ENCODE results near the gene ANKS1B. TPM values are rescaled to one million over a fixed set of nuclear protein-coding genes. Genes with fewer than 3 reads are reported as not detected.

ANKS1B gene
- total and polyA plus RNA-seq, 7 donors = 1.0 to 57.3 (median 30.1) TPM; not detected in 1

GRCh38 chr12:99695050-99695449 is 289.7 kb downstream of the ANKS1B start:
- no peak for DNase-seq
- TF ChIP-seq POLR2A (IDR thresholded peaks at IDR 0.05) (no peak), EP300 (IDR thresholded peaks at IDR 0.05) (no peak), POLR2AphosphoS5 (IDR thresholded peaks at IDR 0.05) (no peak), CTCF (IDR thresholded peaks at IDR 0.05) (no peak)
- H3K4me3 ChIP-seq = no peak overlapping the region
- intact Hi-C loops (cut with DNase I) = no loop called here
- no peaks in the 10 kb centered on the region for H3K9me3 ChIP-seq
- no peak overlapping the region for H3K27ac ChIP-seq
- no peaks in the 10 kb centered on the region for H3K4me1 ChIP-seq
- WGBS, 2 donors = 36 to 70% methylated on average over 2 of the region's 2 CpGs
- H3K36me3 ChIP-seq = no peaks in the 10 kb centered on the region
- H3K27me3 ChIP-seq = no peaks in the 10 kb centered on the region

GRCh38 chr12:99686142-99686541 is 298.6 kb downstream of the ANKS1B start:
- H3K4me3 ChIP-seq = no peak overlapping the region
- no peaks in the 10 kb centered on the region for H3K4me1 ChIP-seq
- WGBS, 2 donors = 68 to 93% methylated on average over 1 of the region's 1 CpG
- H3K9me3 ChIP-seq = no peaks in the 10 kb centered on the region
- H3K27ac ChIP-seq = no peak overlapping the region
- DNase-seq = no peak
- no peaks in the 10 kb centered on the region for H3K36me3 ChIP-seq
- no peak for TF ChIP-seq POLR2A (IDR thresholded peaks at IDR 0.05)
- TF ChIP-seq POLR2AphosphoS5 (IDR thresholded peaks at IDR 0.05) = no peak
- no peak for TF ChIP-seq CTCF (IDR thresholded peaks at IDR 0.05)
- no peak for TF ChIP-seq EP300 (IDR thresholded peaks at IDR 0.05)
- intact Hi-C loops (cut with DNase I) = no loop called here
- no peaks in the 10 kb centered on the region for H3K27me3 ChIP-seq

- TF ChIP-seq EP300 (IDR thresholded peaks at IDR 0.05) = no peak
- TF ChIP-seq POLR2AphosphoS5 (IDR thresholded peaks at IDR 0.05) = no peak
- no peak for TF ChIP-seq POLR2A (IDR thresholded peaks at IDR 0.05)
- no peak for TF ChIP-seq CTCF (IDR thresholded peaks at IDR 0.05)
- no peak for DNase-seq
- intact Hi-C loops (cut with DNase I) = no loop called here
- Histone ChIP-seq H3K27ac (no peak overlapping the region), H3K9me3 (no peaks in the 10 kb centered on the region), H3K36me3 (no peaks in the 10 kb centered on the region), H3K4me3 (no peak overlapping the region), H3K27me3 (no peaks in the 10 kb centered on the region), H3K4me1 (no peaks in the 10 kb centered on the region)
- WGBS, 2 donors = 60 to 70% methylated on average over 4 of the region's 4 CpGs
Observed at GRCh38 chr12:99680276-99680675, 304.5 kb downstream of the ANKS1B start.

GRCh38 chr12:99670635-99671034 is 314.1 kb downstream of the ANKS1B start:
- TF ChIP-seq POLR2AphosphoS5 (IDR thresholded peaks at IDR 0.05) (no peak), POLR2A (IDR thresholded peaks at IDR 0.05) (no peak), EP300 (IDR thresholded peaks at IDR 0.05) (no peak), CTCF (IDR thresholded peaks at IDR 0.05) (no peak)
- H3K4me3 ChIP-seq = no peak overlapping the region
- no peaks in the 10 kb centered on the region for H3K9me3 ChIP-seq
- H3K27ac ChIP-seq = no peak overlapping the region
- no peaks in the 10 kb centered on the region for H3K36me3 ChIP-seq
- H3K4me1 ChIP-seq = no peaks in the 10 kb centered on the region
- intact Hi-C loops (cut with DNase I) = no loop called here
- DNase-seq = no peak
- H3K27me3 ChIP-seq = no peaks in the 10 kb centered on the region
- WGBS, 2 donors = 82 to 94% methylated on average over 1 of the region's 1 CpG

GRCh38 chr12:99658671-99659349 is 325.9 kb downstream of the ANKS1B start:
- no peaks in the 10 kb centered on the region for H3K36me3 ChIP-seq
- no peaks in the 10 kb centered on the region for H3K27me3 ChIP-seq
- no peaks in the 10 kb centered on the region for H3K4me1 ChIP-seq
- H3K9me3 ChIP-seq = no peaks in the 10 kb centered on the region
- 87 to 94% methylated on average over 1 of the region's 1 CpG for WGBS, 2 donors
- no peak overlapping the region for H3K27ac ChIP-seq
- intact Hi-C loops (cut with DNase I) = loop anchor here (5.0 kb wide), 1 partner anchor 617 kb away; no protein-coding TSS in a partner anchor
- H3K4me3 ChIP-seq = no peak overlapping the region
- DNase-seq = no peak
- TF ChIP-seq POLR2A (IDR thresholded peaks at IDR 0.05) = no peak
- TF ChIP-seq POLR2AphosphoS5 (IDR thresholded peaks at IDR 0.05) = no peak
- TF ChIP-seq CTCF (IDR thresholded peaks at IDR 0.05) = no peak
- no peak for TF ChIP-seq EP300 (IDR thresholded peaks at IDR 0.05)
